Breast epithelium (tissue), 3 donors: Measurements from ENCODE around the gene EVA1A.

Experiments
- CTCF ChIP-seq, 3 donors: fragments of 450-650 bp; IDR thresholded peaks; one replicate each; pipeline ENCODE4 v1.5.1; 2016 to 2017; ENCODE audit warnings: antibody characterized with exemption in 3 of 3, mild to moderate bottlenecking in 3 of 3, moderate library complexity in 3 of 3
- POLR2A ChIP-seq: fragments of 450-650 bp; IDR thresholded peaks from one replicate; pipeline ENCODE4 v1.6.1; 2016; ENCODE audit warnings: antibody characterized with exemption, mild to moderate bottlenecking, moderate library complexity

- TF ChIP-seq CTCF (IDR thresholded peaks at IDR 0.05) (no peak), POLR2A (no peak)
Measured at GRCh38 chr2:75602724-75603342, 42.1 kb upstream of the EVA1A start.
